GM18858 (cell line): ENCODE measurements around the gene TFB1M.
"Not testable (repeated sequence)": the region's sequence is repeated elsewhere in the genome, so short reads cannot be mapped to it uniquely, and the experiment has no call there.

Source experiments
- ATAC-seq: cut with Tn5 transposase; IDR thresholded peaks from one replicate; pipeline ENCODE4 v1.9.1; 2021; ENCODE audit not compliant: unreplicated experiment

Gene TFB1M

DNA sequence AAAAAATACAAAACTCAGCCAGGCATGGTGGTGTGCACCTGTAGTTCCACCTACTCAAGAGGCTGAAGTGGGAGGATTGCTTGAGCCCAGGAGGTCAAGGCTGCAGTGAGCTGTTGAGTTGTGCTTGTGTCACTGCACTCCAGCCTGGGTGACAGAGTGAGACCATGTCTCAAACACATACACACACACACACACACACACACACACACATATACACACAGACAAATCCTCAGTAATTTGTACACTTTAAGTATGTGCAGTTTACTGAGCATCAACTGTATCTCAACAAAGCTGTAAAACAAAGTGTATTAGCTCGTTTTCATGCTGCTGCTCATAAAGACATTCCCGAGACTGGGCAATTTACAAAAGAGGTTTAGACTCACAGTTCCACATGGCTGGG is 7.3 kb downstream of the TFB1M start:
- ATAC-seq = no peak

DNA sequence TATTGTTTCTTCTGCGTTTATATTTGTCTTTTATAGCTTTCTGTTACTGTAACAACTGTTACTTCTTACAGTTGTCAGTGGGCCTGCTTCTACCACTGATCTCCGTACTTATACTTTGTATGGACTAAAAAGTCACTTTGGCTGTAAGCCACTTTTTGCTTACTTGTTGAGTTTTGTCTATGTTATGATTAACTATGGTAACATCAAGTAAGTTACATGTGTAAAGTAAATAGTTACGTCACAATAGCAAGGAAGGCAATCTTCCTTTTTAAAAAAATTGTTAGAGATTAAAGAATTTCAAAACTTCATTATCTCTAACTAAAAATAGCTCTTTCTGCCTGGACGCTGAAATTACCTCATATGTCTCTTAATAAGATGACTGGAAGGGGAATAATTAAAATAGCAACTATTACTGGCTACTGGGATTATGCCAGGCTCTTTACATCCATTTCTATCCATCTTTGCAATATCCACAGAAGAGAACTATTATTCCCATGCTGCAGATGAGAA is 10.9 kb downstream of the TFB1M start:
- no peak for ATAC-seq

DNA sequence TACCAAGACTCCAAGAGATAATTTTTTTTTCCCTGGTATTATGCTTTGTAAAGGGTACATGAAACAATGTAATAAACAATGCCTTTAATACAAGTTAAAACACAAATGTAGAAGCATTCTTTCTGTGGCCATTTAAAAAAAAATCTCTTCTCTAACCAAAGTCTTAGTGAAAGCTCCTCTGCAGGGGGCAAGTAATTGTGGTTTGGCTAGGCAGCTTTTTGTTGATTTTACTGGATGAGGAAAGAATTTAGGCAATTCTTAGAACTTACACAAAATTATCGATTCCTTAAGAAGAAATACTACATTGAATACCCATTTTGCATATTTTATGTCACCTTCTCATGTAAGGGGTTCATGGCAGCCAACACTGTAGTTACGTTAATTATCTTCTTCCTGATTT is 12.4 kb downstream of the TFB1M start:
- no peak for ATAC-seq

DNA sequence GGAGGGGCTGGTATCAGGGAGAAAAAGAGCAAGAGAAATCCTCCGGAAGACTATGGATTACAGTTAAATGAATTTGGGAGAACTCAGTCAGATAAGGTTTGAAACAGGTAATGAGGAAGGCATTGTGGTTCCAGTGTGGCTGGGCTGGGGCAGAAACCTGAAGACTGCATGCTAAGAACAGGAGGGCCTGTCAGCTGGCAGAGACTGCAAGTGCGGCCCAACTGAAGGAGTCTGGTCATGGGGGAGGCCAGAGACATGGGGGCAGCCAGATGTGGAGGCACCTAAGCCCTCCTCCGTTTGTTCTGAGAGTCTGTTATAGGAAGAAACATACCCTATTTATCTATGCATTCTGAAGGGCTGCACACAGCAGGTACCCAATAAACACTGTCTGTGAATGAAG is 16.6 kb downstream of the TFB1M start:
- ATAC-seq = no peak

DNA sequence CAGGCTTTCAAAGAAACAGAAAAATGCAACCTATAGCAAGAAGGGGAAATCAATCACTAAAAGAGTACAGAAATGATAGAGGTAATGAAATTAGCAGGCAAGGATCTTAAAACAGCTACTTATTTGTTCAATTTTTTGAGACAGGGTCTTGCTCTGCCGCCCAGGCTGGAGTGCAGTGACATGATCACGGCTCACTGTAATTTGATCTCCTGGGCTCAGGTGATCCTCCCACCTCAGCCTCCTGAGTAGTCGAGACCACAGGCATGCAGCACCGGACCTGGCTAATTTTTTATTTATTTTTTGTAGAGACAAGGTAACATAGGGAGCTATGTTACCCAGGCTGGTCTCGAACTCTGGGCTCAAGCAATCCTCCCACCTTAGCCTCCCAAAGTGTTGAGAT is 21.6 kb downstream of the TFB1M start:
- no peak for ATAC-seq

DNA sequence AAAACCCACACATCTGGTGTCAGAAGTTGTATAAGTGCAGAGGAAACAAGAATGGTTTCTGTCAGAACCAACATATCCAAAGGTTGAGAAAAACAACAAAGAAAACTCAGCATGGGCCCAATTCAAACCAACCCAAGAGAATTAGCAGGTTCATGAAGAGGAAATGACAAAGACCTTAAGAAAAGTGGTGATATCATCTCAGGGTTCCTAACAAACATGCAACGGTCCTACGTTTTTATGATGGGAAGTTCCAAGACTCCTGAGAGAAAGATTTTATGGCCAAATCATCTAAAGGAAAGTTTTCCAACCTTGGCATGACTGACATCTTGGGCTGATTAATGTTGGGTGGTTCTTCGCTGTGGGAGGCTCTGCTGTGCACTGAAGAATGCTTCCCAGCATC is 23.0 kb downstream of the TFB1M start:
- ATAC-seq = no peak

DNA sequence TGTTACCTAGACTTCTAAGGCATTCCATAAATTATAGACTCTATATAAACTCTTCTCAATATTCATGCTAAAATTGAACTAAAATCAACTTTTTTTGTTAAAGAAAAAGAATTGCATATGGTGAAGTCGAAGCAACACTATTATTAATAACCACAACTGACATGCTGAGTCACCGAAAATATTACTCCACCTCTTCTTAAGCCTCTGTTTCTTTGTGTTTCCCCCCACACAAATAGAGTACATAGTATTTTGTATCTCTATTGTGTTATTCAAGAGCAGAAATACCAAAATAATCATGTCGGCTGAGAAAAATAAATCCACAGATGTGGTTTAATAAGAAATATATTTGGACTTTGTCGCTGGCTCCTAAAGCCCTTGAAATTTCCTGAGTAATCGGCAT is 23.8 kb downstream of the TFB1M start:
- no peak for ATAC-seq

DNA sequence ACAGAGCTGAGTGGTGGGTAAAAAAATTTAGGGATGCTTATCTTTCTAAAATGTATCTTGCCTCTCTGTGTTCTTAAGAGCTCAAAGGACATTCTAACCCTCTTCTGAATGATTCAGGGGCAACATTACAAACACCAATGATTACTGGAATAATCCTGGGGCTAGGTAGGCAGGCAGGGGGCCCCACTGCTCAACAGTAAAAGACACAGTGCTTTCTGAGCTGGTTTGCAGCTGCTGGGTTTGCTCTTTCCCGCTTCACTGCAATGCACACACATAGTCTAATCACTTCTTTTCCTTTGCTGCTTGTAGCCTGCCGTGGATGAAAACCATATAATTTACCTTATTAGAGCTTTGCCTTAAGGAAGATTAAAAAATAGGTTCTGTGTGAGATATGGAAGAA is 26.5 kb downstream of the TFB1M start:
- ATAC-seq = no peak

DNA sequence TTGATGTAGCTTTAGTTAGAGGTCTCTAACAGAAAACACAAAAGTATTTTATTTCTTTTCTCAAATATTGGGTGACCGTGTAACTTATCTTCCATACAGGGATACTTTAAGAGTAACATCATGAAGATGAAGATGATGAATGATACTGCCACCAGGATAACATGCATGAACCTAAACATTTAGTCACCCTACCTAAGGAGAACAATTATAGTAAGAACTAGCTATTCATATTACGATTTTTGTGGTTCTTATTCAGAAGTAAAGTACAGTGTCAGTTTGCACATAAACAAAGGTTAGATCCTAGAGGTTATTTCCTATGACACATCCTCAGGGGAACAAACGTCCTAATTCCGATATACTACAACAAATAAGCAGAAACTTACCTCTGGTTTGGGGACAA is 29.5 kb downstream of the TFB1M start:
- no peak for ATAC-seq

DNA sequence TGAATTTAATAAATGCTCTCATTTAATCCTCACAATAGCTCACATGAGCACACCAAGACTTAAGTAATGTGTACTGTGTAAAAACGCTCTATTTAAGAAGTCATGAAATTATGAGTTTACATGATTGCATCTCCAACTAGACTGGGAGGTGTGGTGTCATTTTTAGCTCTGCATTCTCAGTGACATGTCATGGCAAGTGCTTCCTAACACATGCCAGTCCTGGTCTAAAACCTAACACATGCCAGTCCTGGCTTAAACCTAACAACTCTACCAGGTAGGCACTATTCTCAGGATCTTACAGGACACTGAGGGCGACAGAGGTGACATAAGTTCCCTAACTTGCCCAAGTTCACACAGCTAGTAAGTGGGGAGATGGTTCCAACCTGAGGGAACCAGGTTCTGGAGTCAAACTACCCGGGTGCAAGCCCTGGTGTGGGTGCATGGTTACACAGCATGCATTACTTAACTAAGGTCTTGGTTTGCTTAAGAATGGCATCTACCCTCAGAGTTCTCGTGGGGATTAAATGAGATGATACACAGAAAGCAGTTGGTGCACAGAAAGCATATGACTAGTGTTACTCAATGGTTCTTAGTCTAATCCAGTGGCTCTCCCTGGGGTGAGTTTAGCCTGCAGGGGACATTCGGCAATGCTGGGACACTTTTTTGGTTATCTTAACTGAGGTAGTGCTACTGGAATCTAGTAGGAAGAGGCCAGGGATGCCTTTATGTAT is 35.8 kb downstream of the TFB1M start:
- ATAC-seq = no peak

DNA sequence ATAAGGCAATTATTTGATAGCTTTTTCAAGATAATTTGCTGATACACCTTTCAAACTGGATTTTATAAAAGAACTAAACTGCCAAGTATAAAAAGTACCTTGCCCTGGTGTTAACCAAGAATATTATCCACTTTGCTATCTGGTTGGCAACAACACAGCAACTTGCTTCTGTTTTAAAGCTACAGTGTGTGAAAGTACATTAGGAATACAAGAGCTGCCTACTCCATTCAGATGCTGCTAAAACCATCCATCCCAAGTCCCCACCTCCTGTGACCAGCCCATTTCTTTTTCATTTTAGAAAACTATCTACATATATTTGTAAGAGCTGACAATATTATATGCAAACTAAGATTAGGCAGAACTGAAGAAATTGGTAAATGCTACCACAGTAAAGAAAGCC is 37.6 kb downstream of the TFB1M start:
- ATAC-seq = no peak

DNA sequence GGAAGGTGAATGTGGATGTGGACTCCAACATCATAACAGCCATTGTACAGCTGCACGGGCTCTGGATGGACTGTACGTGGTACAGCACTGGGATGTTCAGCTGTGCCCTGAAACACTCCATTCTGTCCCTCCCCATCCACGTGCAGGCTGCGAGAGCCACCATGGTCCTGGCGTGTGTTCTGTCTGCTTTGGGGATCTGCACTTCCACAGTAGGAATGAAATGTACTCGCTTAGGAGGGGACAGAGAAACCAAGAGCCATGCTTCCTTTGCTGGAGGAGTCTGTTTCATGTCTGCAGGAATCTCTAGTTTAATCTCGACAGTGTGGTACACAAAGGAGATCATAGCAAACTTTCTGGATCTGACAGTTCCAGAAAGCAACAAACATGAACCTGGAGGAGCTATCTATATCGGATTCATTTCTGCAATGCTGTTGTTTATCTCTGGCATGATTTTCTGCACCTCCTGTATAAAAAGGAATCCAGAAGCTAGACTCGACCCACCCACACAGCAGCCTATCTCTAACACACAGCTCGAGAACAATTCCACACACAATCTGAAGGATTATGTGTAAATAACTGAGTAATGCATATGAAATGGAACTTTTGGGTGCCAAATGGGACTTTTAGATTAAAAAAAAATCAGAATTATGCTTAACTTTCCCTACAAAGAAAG is 38.3 kb downstream of the TFB1M start:
- no peak for ATAC-seq

DNA sequence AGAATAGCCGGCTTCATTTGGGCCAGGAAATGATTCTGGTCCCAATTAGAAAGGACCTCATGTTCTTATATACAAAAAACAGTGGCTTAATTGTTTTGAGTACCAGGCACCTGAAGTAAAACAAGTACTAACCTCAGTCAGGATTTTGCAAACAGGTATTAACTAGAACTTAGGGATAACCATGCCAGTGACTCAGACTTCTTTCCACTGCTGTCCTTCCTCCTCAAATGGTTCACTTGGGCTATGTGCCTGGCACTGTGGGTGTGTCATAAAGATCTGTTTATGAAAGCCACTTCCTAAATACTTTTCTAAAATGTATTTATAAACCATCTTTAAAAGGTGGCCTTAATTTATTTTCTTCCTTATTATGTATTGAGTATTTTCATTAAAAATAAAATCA is 39.8 kb downstream of the TFB1M start:
- ATAC-seq = no peak

DNA sequence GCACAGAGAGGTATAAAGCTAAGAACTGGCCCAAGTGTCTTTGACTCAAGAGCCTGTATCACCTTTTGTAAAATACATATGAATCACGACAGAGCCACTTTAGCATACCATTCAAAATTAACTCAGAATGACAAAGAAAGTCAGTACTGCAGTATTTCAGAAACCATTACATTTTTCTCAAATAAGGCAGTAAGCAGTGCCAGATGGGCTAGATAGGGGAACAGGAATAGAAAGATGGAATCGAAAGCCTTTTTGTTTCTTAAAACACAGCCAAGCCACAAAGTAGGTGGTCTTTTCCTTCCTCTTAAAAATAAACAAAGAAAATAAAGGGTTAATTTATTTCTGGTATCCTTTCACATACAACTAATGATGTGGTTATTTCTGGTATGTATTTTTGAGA is 40.2 kb downstream of the TFB1M start:
- no peak for ATAC-seq

DNA sequence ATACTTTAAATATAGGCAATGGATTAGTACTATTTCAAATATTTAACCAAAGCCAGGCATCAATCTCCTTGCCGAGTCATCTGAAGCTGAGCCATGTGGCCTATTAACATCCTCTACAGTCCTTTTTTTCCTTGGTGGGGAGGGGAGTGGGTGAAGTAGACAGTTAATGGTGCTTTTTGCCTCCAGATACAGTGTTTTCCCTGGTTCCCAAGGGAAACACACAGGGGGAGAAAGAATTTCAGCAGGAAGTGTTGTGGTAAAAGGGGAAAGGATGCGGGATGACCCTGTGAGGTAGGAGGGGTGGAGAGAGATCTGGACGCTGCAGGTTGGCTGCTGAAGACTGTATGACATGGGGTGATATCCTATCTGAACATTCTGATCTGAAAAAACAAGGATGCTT is 40.9 kb downstream of the TFB1M start:
- ATAC-seq = no peak

DNA sequence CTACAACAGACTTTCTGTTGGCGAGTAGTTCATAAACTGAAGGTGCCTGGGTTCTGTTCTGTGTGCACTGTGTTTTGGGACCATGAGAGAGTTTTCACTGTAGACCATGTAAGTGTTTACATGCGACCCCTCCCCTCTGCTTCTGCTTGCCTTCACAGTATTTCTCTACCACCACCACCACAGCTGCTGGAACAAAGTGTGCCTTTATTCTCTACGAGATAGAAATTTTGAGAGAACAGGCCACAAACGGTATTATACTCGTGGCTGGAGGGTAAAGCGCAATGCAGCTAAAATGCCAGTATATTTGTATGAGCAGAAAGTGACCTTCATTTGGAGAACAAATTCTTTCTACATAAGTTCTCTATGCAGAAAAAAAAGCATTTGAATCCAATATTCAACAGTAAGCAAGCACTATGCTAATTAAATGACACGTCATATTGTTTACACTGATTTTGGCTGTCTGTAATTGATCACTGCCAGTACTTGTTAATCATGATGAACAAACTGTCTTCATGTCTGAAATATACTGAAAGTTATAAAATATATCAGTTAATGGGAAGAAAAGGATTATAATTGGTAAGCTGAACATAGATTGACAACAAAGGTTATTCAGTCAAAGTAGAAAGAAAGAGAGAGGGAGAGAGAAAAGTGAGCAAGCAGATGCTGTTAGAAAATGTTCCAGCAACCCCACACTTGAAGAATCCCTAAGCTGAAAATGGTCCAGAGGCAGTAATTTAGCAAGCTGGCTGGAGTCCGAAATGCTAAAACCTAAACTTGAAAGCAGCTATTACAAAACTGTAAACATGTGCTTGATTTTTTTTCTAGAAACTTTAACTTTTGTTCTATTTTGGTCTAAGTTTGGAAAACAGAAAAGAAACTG is 41.7 kb downstream of the TFB1M start:
- no peak for ATAC-seq

DNA sequence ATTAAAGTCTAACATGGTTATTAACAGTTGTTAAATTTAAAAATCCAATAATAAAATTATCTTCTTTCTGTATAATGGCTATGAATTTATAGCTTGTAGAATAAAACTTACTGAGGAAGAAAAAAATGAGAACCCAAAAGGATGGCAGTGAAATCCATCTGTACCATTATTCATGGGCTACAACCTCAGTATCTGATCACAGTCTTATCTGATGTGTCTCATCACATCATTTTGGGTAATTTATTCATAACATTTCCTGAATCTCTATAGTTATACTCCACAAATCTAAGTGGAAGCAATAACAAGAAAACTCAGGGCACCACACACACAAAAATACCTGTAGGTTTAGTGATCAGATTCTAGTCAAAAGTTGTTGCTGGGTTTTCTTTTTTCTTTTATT is 43.1 kb downstream of the TFB1M start:
- no peak for ATAC-seq

DNA sequence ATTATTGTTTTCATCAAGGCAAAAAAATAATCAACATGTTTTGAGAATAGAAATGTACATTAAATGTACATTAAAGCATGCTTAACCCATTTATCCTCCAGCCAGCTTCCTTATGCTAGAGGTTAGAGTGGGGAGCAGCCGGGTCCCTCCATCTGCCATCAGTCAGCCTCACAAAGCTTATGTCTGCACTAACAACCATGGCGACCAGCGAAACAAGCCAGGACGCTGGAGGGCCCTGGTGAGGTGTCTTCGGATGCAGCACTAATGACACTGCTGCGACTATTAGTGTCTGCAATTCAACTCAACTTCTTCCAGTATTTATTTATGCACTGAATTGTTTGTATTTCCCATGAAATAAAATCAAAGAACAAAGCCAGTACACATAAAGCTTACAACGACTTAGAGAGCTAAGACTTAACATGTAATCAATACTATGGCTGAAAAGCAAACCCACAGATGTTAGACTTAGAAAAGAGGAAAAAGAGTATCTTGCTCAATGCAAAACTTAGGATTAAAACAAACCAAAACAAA is 43.7 kb downstream of the TFB1M start:
- ATAC-seq = no peak

DNA sequence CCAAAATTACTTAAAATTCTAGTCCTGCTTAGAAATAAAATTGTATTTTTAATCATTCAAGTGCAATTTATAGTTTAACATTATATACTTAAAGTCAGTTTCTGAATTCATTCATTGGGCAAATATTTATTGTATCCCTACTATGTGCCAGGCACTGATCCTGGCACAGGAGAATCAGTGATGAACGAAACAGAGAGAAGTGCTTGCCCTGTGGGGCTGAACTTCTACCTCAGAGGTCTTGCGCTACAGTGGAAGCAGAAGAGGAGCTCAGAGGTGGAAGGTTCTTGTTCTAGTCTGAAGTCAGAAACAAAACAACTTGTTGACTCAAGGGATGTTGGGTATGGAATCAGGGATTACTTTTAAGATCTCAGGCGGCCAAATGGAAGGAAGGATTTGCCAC is 44.5 kb downstream of the TFB1M start:
- ATAC-seq = no peak

DNA sequence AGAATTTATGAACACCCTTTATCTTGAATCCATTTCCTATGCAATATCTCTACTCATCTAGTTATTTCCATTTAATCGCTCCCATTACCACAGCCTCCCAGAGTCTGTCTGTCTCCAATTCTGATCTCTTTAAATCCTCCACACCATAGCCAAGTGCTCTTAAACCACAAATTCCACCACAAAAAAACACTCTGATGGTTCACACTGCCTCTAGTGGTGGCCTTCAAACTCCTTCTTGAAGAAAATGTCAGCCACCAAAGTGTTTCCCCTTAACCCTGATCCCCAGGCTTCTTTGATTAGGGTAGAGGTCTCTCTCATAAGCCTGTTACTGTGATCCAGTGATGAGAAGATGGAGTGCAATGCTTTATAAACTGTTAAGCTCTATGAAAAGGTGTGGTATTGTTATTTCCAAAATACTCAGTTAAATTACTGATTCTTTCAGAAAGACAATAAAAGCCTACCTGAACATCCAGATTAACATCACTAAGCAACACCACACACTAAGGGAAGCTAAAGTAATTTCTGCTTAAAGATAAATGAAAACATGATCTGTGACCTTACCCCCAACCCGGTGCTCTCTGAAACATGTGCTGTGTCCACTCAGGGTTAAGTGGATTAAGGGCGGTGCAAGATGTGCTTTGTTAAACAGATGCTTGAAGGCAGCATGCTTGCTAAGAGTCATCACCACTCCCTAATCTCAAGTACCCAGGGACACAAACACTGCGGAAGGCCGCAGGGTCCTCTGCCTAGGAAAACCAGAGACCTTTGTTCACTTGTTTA is 46.0 kb downstream of the TFB1M start:
- not testable (repeated sequence) for ATAC-seq

DNA sequence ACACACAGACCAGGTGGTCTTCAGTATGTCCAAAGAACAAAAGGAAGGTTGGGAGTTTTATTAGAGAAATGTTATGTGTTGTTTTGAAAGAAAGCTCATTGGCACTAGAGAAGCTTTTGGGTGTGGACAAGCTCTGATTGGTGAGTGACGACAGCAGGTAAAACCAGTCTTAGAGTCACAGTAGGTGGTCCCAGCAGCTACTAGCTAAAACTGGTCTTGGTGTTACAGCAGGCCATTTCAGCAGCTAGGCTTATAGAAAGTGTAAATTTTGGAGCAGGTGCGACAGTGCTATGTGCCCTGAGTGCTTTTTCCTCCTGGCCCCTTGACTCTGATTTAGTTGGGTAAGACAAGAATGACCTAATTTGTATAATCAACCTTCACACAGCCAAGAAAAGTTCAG is 46.9 kb downstream of the TFB1M start:
- no peak for ATAC-seq
